ENCODE results near the gene AP4S1.

DNA sequence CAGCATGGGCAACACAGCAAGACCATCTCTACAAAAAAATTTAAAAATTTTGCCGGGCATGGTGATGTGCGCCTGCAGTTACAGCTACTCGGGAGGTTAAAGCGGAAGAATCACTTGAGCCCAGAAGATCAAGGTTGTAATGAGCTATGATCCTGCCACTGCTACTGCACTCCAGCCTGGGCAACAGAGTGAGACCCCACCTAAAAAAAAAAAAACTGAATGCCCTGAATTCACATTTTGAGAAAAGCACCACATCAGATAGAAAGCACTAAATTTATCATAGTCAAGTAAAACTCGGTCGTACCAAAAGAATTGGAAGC lies 24.1 kb upstream of the AP4S1 start:
- TF ChIP-seq POLR2A (IDR thresholded peaks at IDR 0.05; ENCODE audit: control extremely low read depth in 1 of 2, low read depth in 2 of 2, low read length in 2 of 2): no peak
- TF ChIP-seq, protein P1, sequence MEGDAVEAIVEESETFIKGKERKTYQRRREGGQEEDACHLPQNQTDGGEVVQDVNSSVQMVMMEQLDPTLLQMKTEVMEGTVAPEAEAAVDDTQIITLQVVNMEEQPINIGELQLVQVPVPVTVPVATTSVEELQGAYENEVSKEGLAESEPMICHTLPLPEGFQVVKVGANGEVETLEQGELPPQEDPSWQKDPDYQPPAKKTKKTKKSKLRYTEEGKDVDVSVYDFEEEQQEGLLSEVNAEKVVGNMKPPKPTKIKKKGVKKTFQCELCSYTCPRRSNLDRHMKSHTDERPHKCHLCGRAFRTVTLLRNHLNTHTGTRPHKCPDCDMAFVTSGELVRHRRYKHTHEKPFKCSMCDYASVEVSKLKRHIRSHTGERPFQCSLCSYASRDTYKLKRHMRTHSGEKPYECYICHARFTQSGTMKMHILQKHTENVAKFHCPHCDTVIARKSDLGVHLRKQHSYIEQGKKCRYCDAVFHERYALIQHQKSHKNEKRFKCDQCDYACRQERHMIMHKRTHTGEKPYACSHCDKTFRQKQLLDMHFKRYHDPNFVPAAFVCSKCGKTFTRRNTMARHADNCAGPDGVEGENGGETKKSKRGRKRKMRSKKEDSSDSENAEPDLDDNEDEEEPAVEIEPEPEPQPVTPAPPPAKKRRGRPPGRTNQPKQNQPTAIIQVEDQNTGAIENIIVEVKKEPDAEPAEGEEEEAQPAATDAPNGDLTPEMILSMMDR (IDR thresholded peaks at IDR 0.05; ENCODE audit: control extremely low read depth in 1 of 3, insufficient read depth in 1 of 3, low read depth in 1 of 3, low read length in 3 of 3): no peak
- TF ChIP-seq EZH2 (IDR thresholded peaks at IDR 0.05; ENCODE audit: low read depth, low read length, severe bottlenecking): no peak
- TF ChIP-seq RFX5 (IDR thresholded peaks at IDR 0.05; ENCODE audit: borderline replicate concordance, low read depth, low read length): no peak
- TF ChIP-seq TAF1 (IDR thresholded peaks at IDR 0.05; ENCODE audit: low read depth, low read length): no peak
- no peak for TF ChIP-seq EP300 (IDR thresholded peaks at IDR 0.05; ENCODE audit: borderline replicate concordance in 1 of 2, low read depth in 2 of 2, low read length in 2 of 2)
- TF ChIP-seq FOSL1 (IDR thresholded peaks at IDR 0.05; ENCODE audit: insufficient read depth, low read depth, low read length): no peak
- TF ChIP-seq CEBPB (IDR thresholded peaks at IDR 0.05; ENCODE audit: low read depth, low read length): no peak
- no peak for TF ChIP-seq CHD2 (IDR thresholded peaks at IDR 0.05; ENCODE audit: low read length)
- TF ChIP-seq CREB1 (IDR thresholded peaks at IDR 0.05): no peak
- no peak for TF ChIP-seq CBX8 (IDR thresholded peaks at IDR 0.05; ENCODE audit: borderline replicate concordance, low read depth, low read length)
- TF ChIP-seq MAX (IDR thresholded peaks at IDR 0.05): no peak
- TF ChIP-seq, protein P2, sequence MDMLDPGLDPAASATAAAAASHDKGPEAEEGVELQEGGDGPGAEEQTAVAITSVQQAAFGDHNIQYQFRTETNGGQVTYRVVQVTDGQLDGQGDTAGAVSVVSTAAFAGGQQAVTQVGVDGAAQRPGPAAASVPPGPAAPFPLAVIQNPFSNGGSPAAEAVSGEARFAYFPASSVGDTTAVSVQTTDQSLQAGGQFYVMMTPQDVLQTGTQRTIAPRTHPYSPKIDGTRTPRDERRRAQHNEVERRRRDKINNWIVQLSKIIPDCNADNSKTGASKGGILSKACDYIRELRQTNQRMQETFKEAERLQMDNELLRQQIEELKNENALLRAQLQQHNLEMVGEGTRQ (IDR thresholded peaks at IDR 0.05; ENCODE audit: low read length): no peak
